Measurements from ENCODE around the gene TMEM163. TPM values are rescaled to one million over a fixed set of nuclear protein-coding genes. Genes with fewer than 3 reads are reported as not detected.
"Not testable (repeated sequence)": the region's sequence is repeated elsewhere in the genome, so short reads cannot be mapped to it uniquely, and the experiment has no call there.

TMEM163 gene
- total RNA-seq, 2 experiments from 2014 or later = 0.12 TPM; not detected in 1

DNA sequence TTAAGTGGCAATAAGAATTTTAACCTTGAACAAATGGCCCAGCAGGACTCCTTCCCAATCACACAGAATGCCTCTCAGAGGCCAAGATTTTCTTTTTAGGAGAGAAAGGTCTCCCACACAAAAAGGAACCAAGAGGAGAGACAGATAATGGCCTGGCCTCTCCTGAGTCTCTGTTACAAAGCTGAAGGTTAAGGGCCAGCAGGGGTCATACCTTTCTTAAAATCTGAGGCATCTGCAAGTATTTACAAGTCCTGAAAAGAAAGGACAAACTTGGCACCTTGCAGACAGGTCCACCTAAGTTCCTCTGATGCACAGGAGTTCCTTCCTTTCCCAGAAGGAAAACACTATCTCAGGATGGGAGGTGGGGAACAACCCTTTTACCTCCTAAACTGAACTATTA lies 142.3 kb downstream of the TMEM163 start:
- no peak for DNase-seq
- Mint-ChIP-seq H3K4me1 (ENCODE audit: low read depth) (no peaks in the 10 kb centered on the region), H3K36me3 (no peaks in the 10 kb centered on the region), H3K9me3 (no peaks in the 10 kb centered on the region), H3K27me3 (no peaks in the 10 kb centered on the region), H3K27ac (no peak overlapping the region), H3K4me3 (no peak overlapping the region)
- POLR2A ChIA-PET = no interaction called here
- CTCF ChIA-PET = no interaction called here
- intact Hi-C loops (cut with micrococcal nuclease) = no loop called here

- Mint-ChIP-seq H3K27me3 (no peaks in the 10 kb centered on the region), H3K36me3 (no peaks in the 10 kb centered on the region), H3K27ac (no peak overlapping the region), H3K9me3 (no peaks in the 10 kb centered on the region), H3K4me3 (no peak overlapping the region), H3K4me1 (ENCODE audit: low read depth) (no peaks in the 10 kb centered on the region)
- CTCF ChIA-PET = no interaction called here
- POLR2A ChIA-PET = no interaction called here
- intact Hi-C loops (cut with micrococcal nuclease) = no loop called here
- no peak for DNase-seq
These were observed 142.9 kb downstream of the TMEM163 start for GRCh38 chr2:134575888-134576287.

- POLR2A ChIA-PET = no interaction called here
- H3K4me3 Mint-ChIP-seq = no peak overlapping the region
- intact Hi-C loops (cut with micrococcal nuclease) = no loop called here
- H3K9me3 Mint-ChIP-seq = no peaks in the 10 kb centered on the region
- DNase-seq = no peak
- no peaks in the 10 kb centered on the region for H3K36me3 Mint-ChIP-seq
- no peaks in the 10 kb centered on the region for H3K27me3 Mint-ChIP-seq
- CTCF ChIA-PET = no interaction called here
- no peaks in the 10 kb centered on the region for H3K4me1 Mint-ChIP-seq (ENCODE audit: low read depth)
- H3K27ac Mint-ChIP-seq = no peak overlapping the region
These were observed 144.0 kb downstream of the TMEM163 start for GRCh38 chr2:134574611-134575330.

DNA sequence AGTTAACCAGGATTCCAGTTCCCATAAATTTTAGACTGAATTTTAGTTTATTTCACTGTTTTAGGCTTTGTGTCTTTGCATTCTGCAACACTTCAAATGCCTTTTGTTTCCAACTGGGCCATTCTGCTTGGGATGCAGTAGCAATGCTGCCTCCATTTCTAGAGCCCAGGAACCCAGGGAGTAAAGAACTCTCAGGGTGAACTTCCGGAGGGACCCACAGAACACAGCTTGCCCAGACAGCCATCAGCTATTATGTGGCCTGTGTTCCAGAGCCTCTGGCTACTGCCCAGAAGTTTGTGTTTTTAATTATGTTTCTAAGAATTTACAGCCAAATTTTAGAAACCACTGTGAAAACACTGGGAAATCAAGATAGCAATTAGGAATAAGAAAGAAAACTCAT lies 145.1 kb downstream of the TMEM163 start:
- no peak overlapping the region for H3K27ac Mint-ChIP-seq
- ChIA-PET CTCF (no interaction called here), POLR2A (no interaction called here)
- intact Hi-C loops (cut with micrococcal nuclease) = no loop called here
- no peak overlapping the region for H3K4me3 Mint-ChIP-seq
- DNase-seq = no peak
- no peaks in the 10 kb centered on the region for H3K36me3 Mint-ChIP-seq
- no peaks in the 10 kb centered on the region for H3K4me1 Mint-ChIP-seq (ENCODE audit: low read depth)
- H3K9me3 Mint-ChIP-seq = no peaks in the 10 kb centered on the region
- H3K27me3 Mint-ChIP-seq = no peaks in the 10 kb centered on the region

DNA sequence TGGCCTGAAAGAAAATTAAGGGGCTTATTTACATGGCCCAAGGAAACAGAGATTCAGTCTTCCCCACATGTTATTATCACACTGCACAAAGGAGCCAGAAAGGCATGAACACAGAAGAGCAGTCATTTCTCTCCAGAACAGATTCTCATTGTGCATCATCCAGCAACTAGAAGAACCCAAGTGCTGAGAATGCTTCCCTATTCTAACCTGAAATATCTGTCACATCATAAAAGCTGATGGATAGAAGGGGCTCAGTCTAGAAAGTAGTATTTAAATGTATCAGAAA lies 145.8 kb downstream of the TMEM163 start:
- POLR2A ChIA-PET = no interaction called here
- no peak overlapping the region for H3K27ac Mint-ChIP-seq
- H3K4me1 Mint-ChIP-seq (ENCODE audit: low read depth) = no peaks in the 10 kb centered on the region
- H3K36me3 Mint-ChIP-seq = no peaks in the 10 kb centered on the region
- no peaks in the 10 kb centered on the region for H3K9me3 Mint-ChIP-seq
- intact Hi-C loops (cut with micrococcal nuclease) = no loop called here
- DNase-seq = no peak
- no peaks in the 10 kb centered on the region for H3K27me3 Mint-ChIP-seq
- H3K4me3 Mint-ChIP-seq = no peak overlapping the region
- CTCF ChIA-PET = no interaction called here

- Mint-ChIP-seq H3K36me3 (no peaks in the 10 kb centered on the region), H3K27ac (no peak overlapping the region), H3K4me1 (ENCODE audit: low read depth) (no peaks in the 10 kb centered on the region), H3K9me3 (no peaks in the 10 kb centered on the region), H3K4me3 (no peak overlapping the region), H3K27me3 (no peaks in the 10 kb centered on the region)
- no peak for DNase-seq
- intact Hi-C loops (cut with micrococcal nuclease) = no loop called here
- CTCF ChIA-PET = no interaction called here
- POLR2A ChIA-PET = no interaction called here
These were observed 146.3 kb downstream of the TMEM163 start for GRCh38 chr2:134572314-134573084.

DNA sequence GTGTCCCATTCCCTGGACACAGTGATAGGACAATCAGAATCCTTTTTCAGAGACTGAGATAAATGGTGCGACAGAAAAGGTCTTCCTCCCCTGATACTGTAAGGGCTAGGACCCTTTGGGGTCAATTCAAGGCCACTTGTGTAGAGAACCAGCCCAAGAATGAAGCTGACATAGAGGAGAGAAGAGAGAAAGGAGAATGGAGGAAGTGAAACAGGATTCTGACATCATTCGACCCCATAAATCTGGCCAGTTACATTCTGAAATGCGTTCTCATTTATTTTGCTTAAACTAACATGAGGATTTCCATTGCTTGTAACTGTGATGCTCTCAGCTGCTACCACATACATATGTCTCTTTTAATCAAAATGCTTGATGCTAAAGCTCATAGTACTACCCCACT lies 148.1 kb downstream of the TMEM163 start:
- POLR2A ChIA-PET = no interaction called here

DNA sequence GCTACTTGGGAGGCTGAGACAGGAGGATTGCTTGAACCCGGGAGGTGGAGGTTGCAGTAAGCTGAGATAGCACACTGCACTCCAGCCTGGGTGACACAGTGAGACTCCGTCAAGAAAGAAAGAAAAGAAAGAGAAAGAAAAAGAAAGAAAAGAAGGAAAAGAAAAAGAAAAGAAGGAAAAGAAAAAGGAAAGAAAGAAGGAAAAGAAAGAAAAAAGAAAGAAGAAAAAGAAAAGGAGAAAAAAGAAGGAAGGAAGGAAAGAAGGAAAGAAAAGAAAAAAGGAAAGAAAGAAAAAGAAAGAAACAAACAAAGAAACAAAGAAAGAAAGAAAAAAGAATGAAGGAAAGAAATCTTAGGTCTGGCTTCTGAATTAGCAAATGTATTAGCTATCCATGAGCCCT lies 150.4 kb downstream of the TMEM163 start:
- intact Hi-C loops (cut with micrococcal nuclease) = no loop called here
- CTCF ChIA-PET = no interaction called here
- Mint-ChIP-seq H3K36me3 (no peaks in the 10 kb centered on the region), H3K27me3 (peaks cover 4% of the 10 kb centered on the region), H3K4me3 (no peak overlapping the region), H3K9me3 (no peaks in the 10 kb centered on the region), H3K4me1 (ENCODE audit: low read depth) (peaks cover 4% of the 10 kb centered on the region), H3K27ac (no peak overlapping the region)
- DNase-seq = no peak
- POLR2A ChIA-PET = no interaction called here

More for the DNA sequence above, 148.1 kb downstream of the TMEM163 start:
- Mint-ChIP-seq H3K36me3 (no peaks in the 10 kb centered on the region), H3K9me3 (no peaks in the 10 kb centered on the region), H3K27me3 (peaks cover 2% of the 10 kb centered on the region), H3K4me3 (no peak overlapping the region), H3K4me1 (ENCODE audit: low read depth) (no peaks in the 10 kb centered on the region), H3K27ac (no peak overlapping the region)
- intact Hi-C loops (cut with micrococcal nuclease) = no loop called here
- CTCF ChIA-PET = no interaction called here
- DNase-seq = no peak

GRCh38 chr2:134567666-134568065 lies 151.1 kb downstream of the TMEM163 start:
- H3K4me3 Mint-ChIP-seq = no peak overlapping the region
- CTCF ChIA-PET = no interaction called here
- intact Hi-C loops (cut with micrococcal nuclease) = no loop called here

DNA sequence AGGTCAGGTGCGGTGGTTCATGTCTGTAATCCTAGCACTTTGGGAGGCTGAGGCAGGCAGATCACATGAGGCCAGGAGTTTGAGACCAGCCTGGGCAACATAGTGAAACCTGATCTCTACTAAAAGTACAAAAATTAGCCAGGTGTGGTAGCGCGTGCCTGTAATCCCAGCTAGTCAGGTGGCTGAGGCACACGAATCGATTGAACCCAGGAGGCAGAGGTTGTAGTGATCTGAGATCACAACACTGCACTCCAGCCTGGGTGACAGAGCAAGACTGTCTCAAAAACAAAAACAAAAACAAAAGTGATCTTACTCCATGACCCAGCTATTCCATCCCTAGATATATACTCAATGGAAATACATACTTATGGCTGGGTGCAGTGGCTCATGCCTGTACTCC lies 153.8 kb downstream of the TMEM163 start:
- H3K36me3 Mint-ChIP-seq; H3K9me3 Mint-ChIP-seq; POLR2A ChIA-PET; H3K27ac Mint-ChIP-seq; intact Hi-C loops (cut with micrococcal nuclease); H3K4me1 Mint-ChIP-seq (ENCODE audit: low read depth); H3K4me3 Mint-ChIP-seq; DNase-seq: not testable (repeated sequence)
- CTCF ChIA-PET = interaction anchor here (1.2 kb wide), 1 partner anchor 16 kb away, joined by 3 read pairs; no protein-coding TSS in a partner anchor
- peaks cover 12% of the 10 kb centered on the region for H3K27me3 Mint-ChIP-seq

More at GRCh38 chr2:134567666-134568065, 151.1 kb downstream of the TMEM163 start:
- no peak for DNase-seq
- Mint-ChIP-seq H3K27me3 (peaks cover 9% of the 10 kb centered on the region), H3K36me3 (no peaks in the 10 kb centered on the region), H3K27ac (no peak overlapping the region), H3K9me3 (no peaks in the 10 kb centered on the region), H3K4me1 (ENCODE audit: low read depth) (peaks cover 4% of the 10 kb centered on the region)
- POLR2A ChIA-PET = no interaction called here

DNA sequence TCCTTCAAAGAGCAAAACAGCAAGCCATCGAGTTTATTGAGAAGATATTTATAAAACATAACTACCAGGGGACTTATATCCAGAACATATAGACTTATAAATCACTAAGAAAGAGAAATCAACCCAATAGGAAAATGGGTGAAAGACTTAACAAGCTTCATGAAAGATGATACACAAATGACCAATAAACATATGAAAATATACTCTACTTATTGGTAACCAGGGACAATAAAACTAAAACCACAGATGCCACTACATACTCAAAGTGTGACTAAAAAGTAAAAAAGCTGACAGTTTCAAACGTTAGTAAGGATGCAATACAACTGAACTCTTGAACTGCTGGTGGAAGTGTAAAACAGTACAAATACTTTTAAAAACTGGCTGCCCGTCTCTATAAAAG lies 154.3 kb downstream of the TMEM163 start:
- H3K27ac Mint-ChIP-seq = no peak overlapping the region

DNA sequence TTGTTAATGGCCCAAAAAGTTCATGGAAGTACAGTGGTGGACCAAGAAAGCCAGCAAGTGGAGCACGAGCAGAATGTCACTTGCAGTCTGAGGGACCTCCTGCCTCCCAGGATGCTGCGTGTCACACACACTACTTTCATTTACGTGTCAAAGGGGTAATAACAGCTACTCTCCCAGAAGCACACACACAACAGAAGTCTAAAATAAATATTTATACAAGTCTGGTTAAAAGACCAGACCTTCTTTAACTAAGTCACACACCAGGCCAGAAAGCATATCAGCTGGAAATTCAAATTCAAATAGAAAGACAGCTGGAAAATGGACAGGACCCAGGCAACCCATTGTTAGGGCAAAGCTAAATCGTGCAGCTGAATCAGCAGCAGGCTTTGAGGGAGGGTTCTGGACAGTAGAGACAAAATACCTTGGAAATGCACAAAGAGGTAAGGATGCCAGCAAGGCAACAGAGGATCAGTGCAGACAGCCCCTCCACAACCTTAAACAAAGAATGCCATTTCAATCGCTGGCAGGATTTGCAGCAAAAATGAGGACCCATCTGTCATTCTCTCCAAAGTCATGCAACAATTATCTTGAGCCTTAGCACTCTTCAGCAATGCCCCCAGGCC lies 160.5 kb downstream of the TMEM163 start:
- intact Hi-C loops (cut with micrococcal nuclease) = no loop called here
- POLR2A ChIA-PET = no interaction called here
- H3K4me3 Mint-ChIP-seq = no peak overlapping the region
- no peak for DNase-seq
- CTCF ChIA-PET = no interaction called here
- no peaks in the 10 kb centered on the region for H3K9me3 Mint-ChIP-seq
- H3K4me1 Mint-ChIP-seq (ENCODE audit: low read depth) = no peaks in the 10 kb centered on the region
- peaks cover 8% of the 10 kb centered on the region for H3K27me3 Mint-ChIP-seq
- H3K36me3 Mint-ChIP-seq = no peaks in the 10 kb centered on the region
- no peak overlapping the region for H3K27ac Mint-ChIP-seq

More for the DNA sequence above, 154.3 kb downstream of the TMEM163 start:
- no peaks in the 10 kb centered on the region for H3K9me3 Mint-ChIP-seq
- no peaks in the 10 kb centered on the region for H3K36me3 Mint-ChIP-seq
- DNase-seq = no peak
- no peak overlapping the region for H3K4me3 Mint-ChIP-seq
- intact Hi-C loops (cut with micrococcal nuclease) = no loop called here
- H3K4me1 Mint-ChIP-seq (ENCODE audit: low read depth) = peaks cover 4% of the 10 kb centered on the region
- ChIA-PET POLR2A (no interaction called here), CTCF (interaction anchor here (1.2 kb wide), 1 partner anchor 17 kb away, joined by 3 read pairs; no protein-coding TSS in a partner anchor)
- H3K27me3 Mint-ChIP-seq = peaks cover 12% of the 10 kb centered on the region

- H3K27ac Mint-ChIP-seq = no peak overlapping the region
- no peaks in the 10 kb centered on the region for H3K9me3 Mint-ChIP-seq
- H3K36me3 Mint-ChIP-seq = no peaks in the 10 kb centered on the region
- no peaks in the 10 kb centered on the region for H3K4me1 Mint-ChIP-seq (ENCODE audit: low read depth)
- no peak for DNase-seq
- intact Hi-C loops (cut with micrococcal nuclease) = no loop called here
- peaks cover 3% of the 10 kb centered on the region for H3K27me3 Mint-ChIP-seq
- no peak overlapping the region for H3K4me3 Mint-ChIP-seq
- POLR2A ChIA-PET = no interaction called here
- CTCF ChIA-PET = no interaction called here
These were observed 163.4 kb downstream of the TMEM163 start for GRCh38 chr2:134555411-134555810.
